ENCODE measurements around the gene CD244. TPM values are rescaled to one million over a fixed set of nuclear protein-coding genes. Genes with fewer than 3 reads are reported as not detected.

Gene CD244
- polyA plus RNA-seq, 1 donor, result 0.16 TPM

GRCh38 chr1:160846281-160846680 lies 16.4 kb downstream of the CD244 start:
- no peak for DNase-seq (ENCODE audit: low read depth)

GRCh38 chr1:160844447-160845232 lies 18.0 kb downstream of the CD244 start:
- DNase-seq (ENCODE audit: low read depth), result no peak

- no peak for DNase-seq (ENCODE audit: low read depth)
Measured at GRCh38 chr1:160841079-160841478, 21.6 kb downstream of the CD244 start.

- DNase-seq (ENCODE audit: low read depth), result no peak
Measured at GRCh38 chr1:160839746-160840145, 22.9 kb downstream of the CD244 start.

GRCh38 chr1:160838888-160839287 lies 23.8 kb downstream of the CD244 start:
- no peak for DNase-seq (ENCODE audit: low read depth)

- DNase-seq (ENCODE audit: low read depth), result no peak
Measured at GRCh38 chr1:160837558-160838205, 25.0 kb downstream of the CD244 start.

GRCh38 chr1:160836981-160837557 lies 25.6 kb downstream of the CD244 start:
- no peak for DNase-seq (ENCODE audit: low read depth)

- DNase-seq (ENCODE audit: low read depth), result no peak
Measured at GRCh38 chr1:160836561-160836960, 26.1 kb downstream of the CD244 start.

- DNase-seq (ENCODE audit: low read depth), result no peak
Measured at GRCh38 chr1:160835751-160836150, 26.9 kb downstream of the CD244 start.

GRCh38 chr1:160834945-160835565 lies 27.6 kb downstream of the CD244 start:
- no peak for DNase-seq (ENCODE audit: low read depth)

GRCh38 chr1:160830321-160831153 lies 32.1 kb downstream of the CD244 start:
- DNase-seq (ENCODE audit: low read depth), result no peak

GRCh38 chr1:160829766-160830165 lies 32.9 kb downstream of the CD244 start:
- no peak for DNase-seq (ENCODE audit: low read depth)

- DNase-seq (ENCODE audit: low read depth), result no peak
Measured at GRCh38 chr1:160827418-160827817, 35.3 kb downstream of the CD244 start.

- no peak for DNase-seq (ENCODE audit: low read depth)
Measured at GRCh38 chr1:160826546-160826945, 36.1 kb downstream of the CD244 start.

GRCh38 chr1:160823296-160823695 lies 39.4 kb downstream of the CD244 start:
- no peak for DNase-seq (ENCODE audit: low read depth)

- DNase-seq (ENCODE audit: low read depth), result no peak
Measured at GRCh38 chr1:160821627-160822026, 41.1 kb downstream of the CD244 start.

GRCh38 chr1:160819186-160819585 lies 43.5 kb downstream of the CD244 start:
- DNase-seq (ENCODE audit: low read depth), result no peak

GRCh38 chr1:160818207-160818937 lies 44.3 kb downstream of the CD244 start:
- no peak for DNase-seq (ENCODE audit: low read depth)

GRCh38 chr1:160814856-160815255 lies 47.8 kb downstream of the CD244 start:
- no peak for DNase-seq (ENCODE audit: low read depth)

GRCh38 chr1:160814316-160814715 lies 48.4 kb downstream of the CD244 start:
- no peak for DNase-seq (ENCODE audit: low read depth)

GRCh38 chr1:160813215-160813614 lies 49.5 kb downstream of the CD244 start:
- no peak for DNase-seq (ENCODE audit: low read depth)

Measured in forelimb muscle (tissue), 1 donor.